ENCODE measurements around the gene SPON1. TPM values are rescaled to one million over a fixed set of nuclear protein-coding genes. Genes with fewer than 3 reads are reported as not detected.

The SPON1 gene
- total RNA-seq, 1 experiment from 2014 or later = 0.20 TPM

- WGBS (ENCODE audit: extremely low coverage, insufficient read length, low lambda C conversion rate) = no CpG with 5 or more reads among the region's 1 CpG
- Histone ChIP-seq H3K79me1 (ENCODE audit: insufficient read depth, low read depth, low read length, poor library complexity, severe bottlenecking) (no peaks in the 10 kb centered on the region), H2BK5ac (ENCODE audit: insufficient read length, low read length) (no peak overlapping the region), H2BK15ac (ENCODE audit: low read depth, low read length) (no peak overlapping the region), H3K9me3 (ENCODE audit: control insufficient read depth, low read depth, low read length) (no peaks in the 10 kb centered on the region), H3K56ac (ENCODE audit: insufficient read length, low read depth, low read length) (no peak overlapping the region), H3K14ac (ENCODE audit: insufficient read depth, low read length) (no peak overlapping the region), H3K23ac (ENCODE audit: insufficient read length, low read depth, low read length) (no peak overlapping the region), H3K4me1 (ENCODE audit: insufficient read depth, low read length) (peaks cover 6% of the 10 kb centered on the region; the same call in 1 of the 2 replicates), H4K91ac (ENCODE audit: insufficient read length, low read depth, low read length) (no peak overlapping the region), H3K4ac (ENCODE audit: low read depth, low read length) (no peak overlapping the region), H2AK5ac (ENCODE audit: insufficient read length, low read length) (no peak overlapping the region), H2BK20ac (ENCODE audit: low read depth, low read length, poor library complexity, severe bottlenecking) (no peak overlapping the region), H3K27ac (ENCODE audit: insufficient read length, low read depth, low read length) (no peak overlapping the region), H2BK12ac (ENCODE audit: insufficient read length, low read depth, low read length) (no peak overlapping the region), H3K9ac (ENCODE audit: extremely low read depth, insufficient read length, low read length) (no peak overlapping the region), H3K4me2 (ENCODE audit: insufficient read depth, insufficient read length, low read length) (no peak overlapping the region), H4K8ac (replicated peaks; ENCODE audit: insufficient read length, low read depth, low read length) (no peak overlapping the region), H3T11ph (ENCODE audit: low read length) (no peak overlapping the region), H3K18ac (ENCODE audit: insufficient read length, low read depth, low read length) (no peak overlapping the region), H4K5ac (ENCODE audit: insufficient read length, low read depth, low read length) (no peak overlapping the region), H4K20me1 (ENCODE audit: control insufficient read depth, insufficient read depth, insufficient read length) (no peaks in the 10 kb centered on the region), H3K79me2 (ENCODE audit: insufficient read depth, low read length) (no peaks in the 10 kb centered on the region), H3K27me3 (ENCODE audit: insufficient read depth, low read length) (no peaks in the 10 kb centered on the region), H2AFZ (ENCODE audit: low read length) (no peak overlapping the region), H2BK120ac (ENCODE audit: low read depth, low read length, poor library complexity, severe bottlenecking) (no peak overlapping the region), H3K23me2 (ENCODE audit: insufficient read length, low read depth, low read length, poor library complexity, severe bottlenecking) (no peaks in the 10 kb centered on the region)
- TF ChIP-seq CTCF (conservative IDR thresholded peaks at IDR 0.05) = no peak
- H3K4me3 Mint-ChIP-seq = no peak overlapping the region
- no peak overlapping the region for H3K27ac Mint-ChIP-seq
- H3K27me3 Mint-ChIP-seq (ENCODE audit: low read depth) = no peaks in the 10 kb centered on the region
- DNase-seq = no peak
- no peaks in the 10 kb centered on the region for H3K9me3 Mint-ChIP-seq
- peaks cover 7 to 8% of the 10 kb centered on the region in 2 experiments for H3K4me1 Mint-ChIP-seq
- H3K36me3 Mint-ChIP-seq (ENCODE audit: insufficient read depth in 1 of 3, low read depth in 3 of 3) = no peaks in the 10 kb centered on the region
These were observed 142.9 kb downstream of the SPON1 start for GRCh38 chr11:14105446-14105845.

All from H9 (cell line).